ENCODE measurements around the gene ZNF226.
"Not testable (repeated sequence)": the region's sequence is repeated elsewhere in the genome, so short reads cannot be mapped to it uniquely, and the experiment has no call there.

ZNF226 gene

GRCh38 chr19:44164673-44165512 lies at the start of gene ZNF226:
Gene ZNF226 (plus strand): TSS chr19:44165100. CDS start chr19:44170081, 4,981 bp downstream.
- peak; percentile 57 to 58 for DNase-seq (ENCODE audit: low read depth in 2 of 2)

GRCh38 chr19:44121162-44121561 lies 43.7 kb upstream of the ZNF226 start:
- DNase-seq (ENCODE audit: low read depth in 2 of 2): not testable (repeated sequence)

DNA sequence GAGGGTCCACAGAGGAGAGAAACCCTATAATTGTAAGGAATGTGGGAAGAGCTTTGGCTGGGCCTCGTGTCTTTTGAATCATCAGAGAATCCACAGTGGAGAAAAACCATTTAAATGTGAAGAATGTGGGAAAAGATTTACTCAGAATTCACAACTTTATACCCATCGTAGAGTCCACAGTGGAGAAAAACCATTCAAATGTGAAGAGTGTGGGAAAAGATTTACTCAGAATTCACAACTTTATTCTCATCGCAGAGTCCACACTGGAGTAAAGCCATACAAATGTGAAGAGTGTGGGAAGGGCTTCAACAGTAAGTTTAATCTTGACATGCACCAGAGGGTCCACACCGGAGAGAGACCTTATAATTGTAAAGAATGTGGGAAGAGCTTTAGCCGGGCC lies 32.9 kb upstream of the ZNF226 start:
- no peak for DNase-seq (ENCODE audit: low read depth in 2 of 2)

DNA sequence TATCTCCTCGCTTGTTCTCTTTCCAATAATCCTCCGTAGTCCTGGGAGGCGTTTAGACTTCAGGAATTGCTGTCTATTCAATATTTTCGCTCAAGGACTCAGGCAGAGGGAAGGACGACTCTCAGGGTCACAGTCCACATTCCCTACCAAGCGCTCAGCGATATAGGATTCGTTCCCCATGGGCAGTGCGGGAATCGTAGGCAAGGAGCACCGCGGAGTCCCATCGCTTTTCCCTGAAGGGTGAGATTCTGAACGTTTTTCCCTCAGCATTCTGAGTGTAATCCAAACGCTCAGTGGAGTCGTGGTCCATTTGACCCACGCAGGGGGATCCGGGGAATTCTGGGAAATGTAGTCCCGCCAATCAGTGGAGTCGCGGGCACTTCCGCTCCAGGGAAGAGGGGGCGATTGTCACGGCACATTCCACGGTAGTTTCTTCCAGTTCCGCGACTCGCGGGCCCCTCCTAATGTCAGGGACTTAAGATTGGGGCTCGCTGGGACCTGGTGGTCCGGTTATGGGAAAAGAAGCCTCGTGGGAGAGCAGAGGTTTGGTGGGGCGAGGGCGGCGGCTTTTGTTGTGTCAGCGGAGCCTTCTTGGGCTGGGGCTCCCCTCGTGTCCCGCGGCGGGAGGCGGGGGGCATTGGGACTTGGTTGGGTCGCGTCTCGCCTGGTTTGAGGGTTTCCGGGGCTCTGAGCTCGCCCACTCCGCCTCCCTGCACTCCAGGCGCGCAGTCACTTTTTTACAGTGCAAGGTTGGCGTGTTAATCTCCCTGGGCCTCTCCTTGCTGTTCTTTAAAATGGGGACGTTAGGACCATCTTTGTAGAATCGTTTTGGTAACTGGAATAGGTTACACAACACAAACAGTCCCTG lies 23.5 kb upstream of the ZNF226 start, which contains the start of gene ZNF234:
ZNF234 (plus strand) TSS at position 364 of the 868 bp plus-strand sequence. CDS start 3,079 bp downstream, outside the sequence.
- DNase-seq (ENCODE audit: low read depth in 2 of 2): peak; percentile 28 to 51

DNA sequence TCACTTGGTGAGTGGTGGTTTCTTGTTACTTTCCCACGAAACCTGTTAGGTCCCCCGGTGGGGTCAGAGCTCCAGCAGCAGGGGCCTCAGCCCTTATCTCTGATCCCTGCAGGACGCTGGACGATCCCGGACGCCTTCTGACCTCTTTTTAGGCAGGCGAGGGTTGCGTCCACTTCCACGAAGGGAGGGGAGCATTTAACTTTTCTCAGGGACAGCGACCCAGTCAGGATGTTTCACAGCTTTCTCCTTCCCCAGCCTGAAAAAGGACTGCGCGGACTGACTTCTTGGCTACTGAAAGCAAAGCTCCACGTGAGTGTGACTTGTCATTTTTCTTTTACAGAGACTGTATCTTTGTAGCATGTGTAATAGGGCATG lies 22.9 kb upstream of the ZNF226 start:
- DNase-seq (ENCODE audit: low read depth in 2 of 2): no peak

DNA sequence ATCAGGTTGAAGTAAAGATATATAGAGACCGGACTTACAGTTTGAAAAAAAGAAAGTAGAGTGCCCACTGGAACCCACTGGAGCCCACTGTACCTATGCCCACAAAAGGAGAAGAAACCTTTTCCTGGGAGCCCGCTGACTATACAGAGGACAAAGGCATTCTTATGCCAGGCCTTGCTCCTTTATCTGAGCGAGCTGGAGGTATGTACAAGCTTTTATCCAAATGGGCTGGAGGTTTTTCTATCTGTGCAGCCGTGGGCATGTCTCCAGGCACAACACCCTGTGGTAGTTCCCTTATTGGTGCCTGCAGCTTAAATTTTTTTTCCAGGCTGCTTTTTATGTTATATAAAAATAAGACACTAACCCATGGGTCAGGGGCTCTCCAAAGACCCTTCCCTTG lies 15.1 kb upstream of the ZNF226 start:
- DNase-seq (ENCODE audit: low read depth in 2 of 2): no peak

GRCh38 chr19:44151491-44151890 lies 13.4 kb upstream of the ZNF226 start:
- DNase-seq (ENCODE audit: low read depth in 2 of 2): no peak

DNA sequence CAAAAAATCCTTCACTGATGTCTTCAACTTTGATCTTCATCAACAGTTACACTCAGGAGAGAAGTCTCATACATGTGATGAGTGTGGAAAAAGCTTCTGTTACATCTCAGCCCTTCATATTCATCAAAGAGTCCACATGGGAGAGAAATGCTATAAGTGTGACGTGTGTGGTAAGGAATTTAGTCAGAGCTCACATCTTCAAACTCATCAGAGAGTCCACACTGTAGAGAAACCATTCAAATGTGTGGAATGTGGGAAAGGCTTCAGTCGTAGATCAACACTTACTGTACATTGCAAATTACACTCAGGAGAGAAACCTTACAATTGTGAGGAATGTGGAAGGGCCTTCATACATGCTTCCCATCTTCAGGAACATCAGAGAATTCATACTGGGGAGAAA lies 8.4 kb upstream of the ZNF226 start:
- no peak for DNase-seq (ENCODE audit: low read depth in 2 of 2)

- no peak for DNase-seq (ENCODE audit: low read depth in 2 of 2)
Measured at GRCh38 chr19:44163789-44164188, 1.1 kb upstream of the ZNF226 start.

DNA sequence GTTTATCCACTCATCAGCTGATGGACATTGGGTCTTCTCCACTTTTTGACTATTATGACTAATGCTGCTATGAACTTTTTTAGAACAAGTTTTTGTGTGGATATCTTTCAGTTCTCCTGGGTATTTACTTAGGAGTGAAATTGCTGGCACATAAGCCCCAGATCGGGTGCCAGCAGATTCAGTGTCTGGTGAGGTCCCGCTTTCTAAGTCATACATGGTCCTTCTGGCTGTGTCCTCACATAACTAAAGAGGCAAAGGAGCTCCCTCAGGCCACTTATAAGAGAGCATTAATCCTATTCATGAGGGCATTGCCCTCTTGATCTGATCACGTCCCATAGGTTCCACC lies 600 bp upstream of the ZNF226 start:
- no peak for DNase-seq (ENCODE audit: low read depth in 2 of 2)

- not testable (repeated sequence) for DNase-seq (ENCODE audit: low read depth in 2 of 2)
Measured at GRCh38 chr19:44170660-44171059, 5.8 kb downstream of the ZNF226 start.

GRCh38 chr19:44176590-44176989 lies 11.7 kb downstream of the ZNF226 start:
- DNase-seq (ENCODE audit: low read depth in 2 of 2): no peak

DNA sequence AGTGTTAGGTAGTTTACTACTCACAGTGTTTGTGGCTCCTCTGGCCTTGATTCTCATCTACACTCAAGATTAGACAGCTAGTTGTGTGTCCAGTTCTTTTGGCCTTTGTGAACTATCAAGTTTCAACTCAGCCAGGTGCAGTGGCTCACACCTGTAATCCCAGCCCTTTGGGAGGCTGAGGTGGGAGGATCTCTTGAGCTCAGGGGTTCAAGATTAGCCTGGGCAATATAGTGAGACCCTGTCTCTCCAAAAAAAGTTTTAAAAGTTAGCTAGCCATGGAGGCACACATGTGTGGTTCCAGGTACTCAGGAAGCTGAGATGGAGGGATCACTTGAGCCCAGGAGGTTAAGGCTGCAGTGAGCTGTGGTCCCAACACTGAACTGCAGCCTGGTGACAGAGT lies 16.1 kb downstream of the ZNF226 start:
- no peak for DNase-seq (ENCODE audit: low read depth in 2 of 2)

DNA sequence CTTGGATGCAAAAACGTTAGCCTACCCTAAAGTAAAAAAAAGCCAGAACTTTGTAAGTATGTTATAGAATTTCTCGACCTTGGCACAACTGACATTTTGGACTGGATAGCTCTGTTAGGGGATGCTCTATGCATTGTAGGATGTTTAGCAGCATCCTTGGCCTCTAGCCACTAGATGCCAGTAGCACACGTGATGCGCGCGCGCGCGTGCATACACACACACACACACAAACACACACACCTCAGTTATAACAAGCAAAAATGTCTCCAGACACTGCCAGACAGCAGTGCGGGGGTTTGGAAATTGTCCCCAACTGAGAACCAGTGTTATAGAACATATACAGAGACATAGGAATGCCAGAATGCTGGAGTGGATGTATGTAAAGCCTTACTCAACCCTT lies 17.2 kb downstream of the ZNF226 start:
- DNase-seq (ENCODE audit: low read depth in 2 of 2): no peak

GRCh38 chr19:44190020-44190419 lies 25.1 kb downstream of the ZNF226 start:
- no peak for DNase-seq (ENCODE audit: low read depth in 2 of 2)

- DNase-seq (ENCODE audit: low read depth in 2 of 2): no peak
Measured at GRCh38 chr19:44192127-44192526, 27.2 kb downstream of the ZNF226 start.

GRCh38 chr19:44196772-44197171 lies 31.9 kb downstream of the ZNF226 start:
- DNase-seq (ENCODE audit: low read depth in 2 of 2): no peak

DNA sequence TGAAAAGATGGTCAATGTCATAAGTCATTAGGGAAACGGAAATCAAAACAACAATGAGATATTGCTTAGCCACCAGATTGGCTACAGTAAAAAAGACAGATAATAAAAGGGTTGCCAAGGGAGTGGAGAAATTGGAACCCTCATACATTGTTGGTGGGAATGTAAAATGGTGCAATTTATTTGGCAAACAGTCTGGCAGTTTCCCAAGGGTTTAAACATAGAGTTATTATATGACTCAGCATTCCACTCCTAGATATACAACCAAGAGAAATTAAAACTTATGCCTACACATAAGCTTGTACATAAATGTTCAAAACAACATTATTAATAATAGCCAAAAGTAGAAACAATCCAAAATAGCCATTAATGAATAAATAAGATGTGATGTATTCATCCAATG lies 37.6 kb downstream of the ZNF226 start:
- no peak for DNase-seq (ENCODE audit: low read depth in 2 of 2)

DNA sequence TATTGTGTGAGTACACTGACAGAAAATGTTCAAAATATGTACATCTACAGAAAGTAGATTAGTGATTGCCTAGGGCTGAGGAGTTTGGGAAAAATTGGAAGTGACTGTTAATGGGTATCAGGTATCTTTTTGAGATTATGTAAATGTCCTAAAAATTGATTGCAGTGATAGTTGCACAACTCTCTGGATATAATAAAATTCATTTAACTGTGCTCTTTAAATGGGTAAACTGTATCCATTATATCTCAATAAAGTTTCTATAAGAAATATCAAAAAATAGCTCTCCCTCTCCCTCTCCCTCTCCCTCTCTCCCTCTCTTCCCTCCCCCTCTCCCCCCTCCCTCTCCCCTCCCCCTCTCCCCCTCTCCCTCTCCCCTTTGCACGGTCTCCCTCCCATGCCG lies 38.1 kb downstream of the ZNF226 start:
- no peak for DNase-seq (ENCODE audit: low read depth in 2 of 2)

GRCh38 chr19:44203877-44204276 lies 39.0 kb downstream of the ZNF226 start:
- DNase-seq (ENCODE audit: low read depth in 2 of 2): not testable (repeated sequence)

- no peak for DNase-seq (ENCODE audit: low read depth in 2 of 2)
Measured at GRCh38 chr19:44204772-44205171, 39.9 kb downstream of the ZNF226 start.

- DNase-seq (ENCODE audit: low read depth in 2 of 2): peak; percentile 46 to 58
Measured at GRCh38 chr19:44207126-44207803, 42.4 kb downstream of the ZNF226 start.

Measured in stimulated activated CD8-positive, alpha-beta memory T cell treated with anti-CD3 and anti-CD28 coated beads, Interleukin-7, amount 100 ng/mL, for 1 hour (primary cell).